ENCODE measurements around the gene JMJD8.

JMJD8 gene

DNA sequence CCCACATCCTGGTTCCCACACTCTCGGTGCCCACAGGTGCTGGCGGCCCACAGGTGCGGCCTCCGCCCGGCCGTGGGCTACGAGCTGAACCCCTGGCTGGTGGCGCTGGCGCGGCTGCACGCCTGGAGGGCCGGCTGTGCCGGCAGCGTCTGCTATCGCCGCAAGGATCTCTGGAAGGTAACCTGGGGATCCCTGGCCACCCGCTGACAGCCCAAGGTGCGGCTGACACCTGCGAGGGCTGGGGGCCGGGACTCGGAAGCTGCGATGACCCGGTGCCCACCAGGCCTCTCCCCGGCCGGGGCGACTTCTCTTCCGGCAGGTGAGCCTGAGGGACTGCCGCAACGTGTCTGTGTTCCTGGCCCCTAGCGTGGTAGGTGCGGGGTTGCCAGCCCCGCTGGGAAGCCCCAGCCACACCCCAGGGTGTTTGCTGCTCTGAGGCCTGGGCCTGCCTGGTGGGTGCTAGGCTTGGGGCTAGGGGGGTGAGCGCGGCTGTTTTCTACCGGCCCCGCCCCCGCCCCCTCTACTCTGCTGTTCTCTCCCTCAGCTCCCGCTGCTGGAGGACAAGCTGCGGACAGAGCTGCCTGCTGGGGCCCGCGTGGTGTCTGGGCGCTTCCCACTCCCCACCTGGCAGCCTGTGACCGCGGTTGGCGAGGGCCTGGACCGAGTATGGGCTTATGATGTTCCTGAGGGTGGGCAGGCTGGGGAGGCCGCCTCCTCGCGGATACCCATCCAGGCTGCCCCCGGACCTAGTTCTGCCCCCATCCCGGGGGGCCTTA lies 37.8 kb upstream of the JMJD8 start:
- no peak for DNase-seq

DNA sequence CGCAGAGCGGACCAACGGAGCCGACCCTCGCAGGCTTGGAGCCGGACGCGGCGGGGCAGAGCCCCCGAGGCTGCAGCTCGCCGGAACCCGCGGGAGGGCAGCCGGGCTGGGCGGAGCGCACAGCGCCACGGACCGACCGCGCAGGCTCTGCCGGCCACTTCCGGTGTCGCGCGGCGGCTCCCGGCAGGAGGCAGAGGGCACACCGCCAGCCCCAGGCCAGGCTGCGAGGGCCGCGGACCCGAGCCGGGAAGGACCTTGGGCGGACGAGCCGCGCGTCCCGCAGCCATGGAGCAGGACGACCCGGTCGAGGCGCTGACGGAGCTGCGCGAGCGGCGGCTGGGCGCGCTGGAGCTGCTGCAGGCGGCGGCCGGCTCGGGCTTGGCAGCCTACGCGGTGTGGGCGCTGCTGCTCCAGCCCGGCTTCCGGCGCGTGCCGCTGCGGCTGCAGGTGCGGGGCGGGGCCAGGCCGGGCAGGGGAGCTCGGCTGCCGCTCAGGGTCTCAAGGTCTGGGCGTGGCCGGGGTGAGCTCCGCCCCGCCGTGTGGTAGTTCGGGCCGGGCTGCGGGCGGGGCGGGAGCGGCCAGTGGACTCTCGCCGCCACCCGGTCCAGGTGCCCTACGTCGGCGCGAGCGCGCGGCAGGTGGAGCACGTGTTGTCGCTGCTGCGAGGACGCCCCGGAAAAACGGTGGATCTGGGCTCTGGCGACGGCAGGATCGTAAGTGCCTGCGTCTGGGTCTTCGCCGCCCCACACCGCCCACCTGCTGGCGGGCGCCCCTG lies 37.0 kb upstream of the JMJD8 start, which contains the start of gene ANTKMT:
Gene ANTKMT (plus strand): TSS at position 157 of the 775 bp plus-strand sequence. CDS start 129 bp downstream, at position 286.
- peak; percentile 65 to 93 for DNase-seq

DNA sequence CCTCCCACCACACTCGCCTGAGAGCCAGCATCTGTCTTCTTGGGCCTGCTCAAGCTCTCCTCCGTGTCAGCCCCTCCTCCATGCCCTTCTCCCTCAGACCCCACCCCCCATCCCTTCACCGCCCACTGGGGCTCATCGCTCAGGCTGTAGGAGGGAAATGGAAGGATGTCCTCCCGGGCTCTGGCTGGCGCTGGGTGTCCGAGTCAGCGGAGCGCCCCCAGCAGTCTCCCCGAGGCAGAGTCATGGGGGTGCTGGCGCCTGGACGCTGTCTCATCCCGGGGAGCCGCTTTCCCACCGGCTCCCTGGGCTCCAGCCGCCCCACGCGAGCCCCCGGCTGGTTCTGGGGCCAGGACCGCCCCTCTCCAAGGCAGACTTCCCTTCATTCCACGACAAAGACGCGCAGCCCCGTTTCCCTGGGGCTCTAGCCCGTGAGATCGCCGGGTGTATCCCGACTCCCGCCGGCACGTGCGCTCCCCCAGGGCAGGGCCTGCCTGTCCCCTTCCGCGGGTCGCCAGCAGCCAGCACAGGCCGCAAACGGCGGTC lies 36.4 kb upstream of the JMJD8 start:
- peak; percentile 28 to 41 for DNase-seq

DNA sequence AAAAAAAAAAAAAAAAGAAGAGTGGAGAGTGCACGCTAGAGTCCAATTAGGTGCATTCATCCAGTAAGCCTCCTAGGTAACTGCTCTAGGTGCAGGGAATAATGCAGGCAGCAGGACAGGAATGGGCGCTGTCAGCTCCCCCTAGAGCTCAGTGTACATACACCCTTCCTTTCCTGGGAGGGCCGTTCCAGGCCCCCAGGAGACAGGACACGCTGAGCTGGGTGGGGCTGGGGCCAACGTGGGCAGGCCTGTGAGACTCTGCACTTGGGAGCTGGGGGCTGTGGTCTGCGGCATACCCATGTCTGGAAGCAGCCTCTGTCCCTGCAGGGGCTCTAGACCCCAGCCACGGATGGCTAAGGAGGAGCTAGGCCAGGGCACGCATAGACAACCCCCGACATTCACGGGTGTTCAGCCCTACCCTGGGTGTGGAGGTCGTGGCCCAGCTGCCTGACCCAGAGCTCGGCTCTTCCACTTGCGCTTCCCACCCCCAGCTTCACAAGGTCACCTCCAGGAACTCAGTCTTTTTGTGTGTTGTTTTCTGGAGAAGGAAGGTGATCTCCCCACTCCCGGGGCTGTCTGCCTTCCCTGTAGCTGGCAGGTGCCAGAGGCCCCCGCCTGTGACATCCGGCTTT lies 35.8 kb upstream of the JMJD8 start:
- no peak for DNase-seq

DNA sequence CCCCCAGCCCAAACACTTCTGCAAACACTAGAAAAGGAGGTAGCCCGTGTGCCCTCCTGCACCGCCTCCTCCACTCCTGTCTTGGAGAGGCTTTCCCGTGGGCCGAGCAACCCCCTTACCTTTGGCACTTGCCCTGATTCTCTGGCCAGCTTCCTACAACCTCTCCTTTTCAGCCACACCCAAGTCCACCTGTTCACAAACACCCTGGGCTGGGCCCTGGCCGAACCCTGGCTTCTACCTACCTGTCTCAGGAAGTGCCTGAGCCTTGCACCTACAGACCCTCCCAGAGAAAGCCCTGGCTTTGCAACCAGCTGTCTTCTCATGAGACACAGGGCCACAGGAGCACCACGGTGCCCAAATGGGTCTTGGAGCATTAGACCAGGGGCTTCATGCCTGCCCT lies 34.8 kb upstream of the JMJD8 start:
- DNase-seq, result no peak

DNA sequence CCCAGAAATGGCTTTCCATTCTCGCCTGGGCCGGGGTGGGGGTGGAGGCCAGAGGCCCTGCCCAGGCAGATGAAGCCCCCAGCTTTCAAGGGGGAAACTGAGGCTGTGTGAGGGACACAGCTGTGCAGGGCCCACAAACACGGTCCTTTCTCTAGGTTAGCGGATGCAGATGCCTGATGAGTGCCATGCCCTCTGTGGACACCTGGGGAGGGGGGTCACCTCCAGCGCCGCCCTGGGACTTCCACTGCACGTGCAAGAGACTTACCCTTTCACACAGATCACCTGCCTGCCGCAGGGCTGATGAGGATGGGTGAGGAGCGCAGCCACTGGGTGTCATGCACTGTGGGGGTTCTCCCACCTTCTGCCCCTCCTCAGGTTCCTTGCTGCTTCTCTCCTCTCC lies 34.3 kb upstream of the JMJD8 start:
- DNase-seq, result no peak

DNA sequence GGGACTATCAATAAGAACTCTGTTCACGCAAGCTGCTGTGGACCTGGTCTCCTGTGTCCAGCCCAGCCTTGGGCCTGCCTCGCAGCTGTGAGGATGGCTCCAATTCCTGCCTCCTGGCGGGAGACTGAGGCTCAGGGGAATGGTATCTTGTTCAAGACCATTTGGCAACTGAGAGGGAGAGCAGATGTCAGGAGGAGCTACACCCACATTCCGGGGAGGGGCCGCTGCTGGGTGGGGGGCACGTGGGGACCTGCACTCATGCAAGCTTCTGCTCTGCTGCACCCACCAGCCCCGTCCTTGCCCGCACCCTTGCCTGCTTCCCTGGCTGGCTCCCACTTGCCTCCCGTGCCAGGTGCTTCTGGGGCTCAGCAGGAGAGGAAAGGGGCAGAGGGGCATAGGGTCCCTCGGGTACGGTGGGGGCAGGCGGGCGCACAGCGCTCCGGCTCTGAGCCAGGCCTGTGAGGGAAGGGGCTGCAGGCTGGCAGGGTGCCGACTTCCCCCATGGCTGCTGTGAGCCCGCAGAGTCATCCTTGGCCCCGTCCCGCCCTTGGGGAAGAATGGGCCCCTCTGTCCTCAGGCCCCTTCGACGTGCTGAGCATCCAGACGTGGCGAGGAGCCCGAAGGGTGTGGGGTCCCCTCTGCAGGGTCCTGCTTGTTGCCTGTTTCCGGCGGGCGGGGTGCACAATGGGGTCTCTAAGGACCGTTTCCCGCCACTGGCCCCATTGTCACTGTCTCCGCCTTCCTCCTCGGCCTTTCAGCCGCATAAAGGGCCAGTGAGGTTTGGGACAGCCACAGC lies 33.5 kb upstream of the JMJD8 start:
- no peak for DNase-seq

DNA sequence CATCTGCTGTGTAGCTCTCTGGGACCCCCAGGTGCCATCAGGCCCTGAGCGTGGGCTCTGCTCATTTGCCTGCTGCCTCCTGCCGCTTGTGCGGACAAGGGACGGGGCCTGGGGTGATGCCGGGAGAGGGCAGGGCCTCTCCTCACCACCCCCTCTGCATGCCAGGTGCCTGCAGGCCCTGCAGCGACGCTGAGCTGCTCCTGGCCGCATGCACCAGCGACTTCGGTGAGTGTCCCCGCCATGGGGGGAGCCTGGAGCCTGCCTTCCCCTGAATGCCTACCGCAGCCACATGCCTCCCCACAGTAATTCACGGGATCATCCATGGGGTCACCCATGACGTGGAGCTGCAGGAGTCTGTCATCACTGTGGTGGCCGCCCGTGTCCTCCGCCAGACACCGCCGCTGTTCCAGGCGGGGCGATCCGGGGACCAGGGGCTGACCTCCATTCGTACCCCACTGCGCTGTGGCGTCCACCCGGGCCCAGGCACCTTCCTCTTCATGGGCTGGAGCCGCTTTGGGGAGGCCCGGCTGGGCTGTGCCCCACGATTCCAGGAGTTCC lies 32.7 kb upstream of the JMJD8 start:
- no peak for DNase-seq

DNA sequence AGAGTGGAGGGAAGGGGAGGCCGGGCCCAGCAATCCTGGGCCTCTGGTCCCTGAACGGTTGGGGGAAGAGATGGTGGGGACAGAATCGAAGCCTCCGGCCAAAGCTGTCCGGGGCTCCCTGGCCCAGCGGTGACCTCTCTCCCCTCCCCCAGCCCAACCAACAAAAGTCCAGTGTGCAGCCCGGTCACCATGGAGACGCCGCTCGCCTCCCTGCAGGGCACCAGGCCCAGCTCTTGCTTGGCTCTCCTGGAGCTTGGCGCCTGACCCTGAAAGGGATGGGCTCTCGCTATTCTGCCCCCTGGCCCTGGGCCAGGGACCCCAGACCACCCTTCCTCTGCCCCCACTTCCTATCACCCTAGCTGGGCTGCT lies 32.0 kb upstream of the JMJD8 start:
- no peak for DNase-seq

DNA sequence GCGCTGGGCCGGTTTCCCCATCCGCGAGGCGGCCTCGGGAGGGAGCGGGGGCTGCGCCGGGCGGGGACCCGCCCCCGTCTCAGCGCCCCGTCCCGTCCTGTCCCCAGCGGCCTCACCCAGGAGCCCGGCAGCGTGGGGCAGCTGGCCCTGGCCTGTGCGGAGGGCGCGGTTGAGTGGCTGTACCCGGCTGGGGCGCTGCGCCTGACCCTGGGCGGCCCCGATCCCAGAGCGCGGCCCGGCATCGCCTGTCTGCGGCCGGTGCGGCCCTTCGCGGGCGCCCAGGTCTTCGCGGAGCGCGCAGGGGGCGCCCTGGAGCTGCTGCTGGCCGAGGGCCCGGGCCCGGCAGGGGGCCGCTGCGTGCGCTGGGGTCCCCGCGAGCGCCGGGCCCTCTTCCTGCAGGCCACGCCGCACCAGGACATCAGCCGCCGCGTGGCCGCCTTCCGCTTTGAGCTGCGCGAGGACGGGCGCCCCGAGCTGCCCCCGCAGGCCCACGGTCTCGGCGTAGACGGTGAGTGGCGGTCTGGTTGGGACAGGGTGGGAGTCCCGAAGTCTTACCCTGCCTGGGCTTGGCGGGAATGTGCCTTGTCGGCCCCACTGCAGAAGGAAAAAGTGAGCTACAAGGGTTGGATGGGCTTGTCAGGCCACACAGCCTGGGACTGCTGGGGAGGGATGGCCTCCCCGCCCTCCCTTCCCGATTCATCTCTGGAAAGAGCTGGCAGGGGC lies 31.5 kb upstream of the JMJD8 start:
- peak in 1 of 2 experiments; percentile 48 for DNase-seq

DNA sequence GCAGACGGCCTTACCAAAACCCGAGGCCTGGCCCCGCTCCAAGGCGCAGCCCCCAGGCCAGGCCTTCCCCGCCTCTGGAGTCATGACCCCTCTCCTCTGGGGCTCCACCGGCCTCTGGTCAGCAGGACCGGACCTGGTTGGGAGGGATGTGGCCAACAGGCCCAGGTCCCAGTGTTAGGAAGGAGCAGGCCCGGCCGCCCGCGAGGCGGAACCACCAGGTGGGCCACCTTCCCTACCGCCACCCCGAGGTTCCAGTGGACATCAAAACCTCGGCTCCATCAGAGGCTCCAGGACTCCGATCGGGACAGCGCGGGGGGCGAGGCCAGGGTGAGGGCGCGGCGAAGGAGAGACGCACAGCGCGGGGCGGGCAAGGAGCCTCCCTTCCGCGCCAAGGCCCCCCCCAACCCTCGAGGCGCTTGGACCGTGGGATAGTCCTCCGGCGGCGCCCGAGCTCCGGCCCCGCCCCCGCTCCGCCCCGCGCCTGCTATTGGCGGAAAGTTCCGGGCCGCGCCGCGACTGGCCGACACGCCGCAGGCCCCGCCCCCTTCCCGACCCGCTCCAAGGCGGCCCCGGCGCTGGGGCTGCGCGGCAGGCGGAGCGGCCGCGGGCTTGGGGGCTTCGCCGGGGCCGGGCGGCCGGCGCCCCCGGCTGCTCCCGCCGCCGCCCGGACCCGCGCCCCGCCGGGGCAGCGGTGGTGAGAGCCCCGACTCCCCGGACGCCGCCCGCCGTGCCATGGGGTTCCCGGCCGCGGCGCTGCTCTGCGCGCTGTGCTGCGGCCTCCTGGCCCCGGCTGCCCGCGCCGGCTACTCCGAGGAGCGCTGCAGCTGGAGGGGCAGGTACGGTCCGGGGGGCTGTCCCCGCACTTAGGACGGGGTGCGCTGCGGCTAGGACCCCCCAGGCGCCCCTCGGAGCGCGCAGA lies 30.7 kb upstream of the JMJD8 start, which contains the start of gene METRN:
Gene METRN (plus strand): TSS at position 561 of the 919 bp plus-strand sequence. CDS start 172 bp downstream, at position 733.
- peak in 1 of 2 experiments; percentile 80 for DNase-seq

DNA sequence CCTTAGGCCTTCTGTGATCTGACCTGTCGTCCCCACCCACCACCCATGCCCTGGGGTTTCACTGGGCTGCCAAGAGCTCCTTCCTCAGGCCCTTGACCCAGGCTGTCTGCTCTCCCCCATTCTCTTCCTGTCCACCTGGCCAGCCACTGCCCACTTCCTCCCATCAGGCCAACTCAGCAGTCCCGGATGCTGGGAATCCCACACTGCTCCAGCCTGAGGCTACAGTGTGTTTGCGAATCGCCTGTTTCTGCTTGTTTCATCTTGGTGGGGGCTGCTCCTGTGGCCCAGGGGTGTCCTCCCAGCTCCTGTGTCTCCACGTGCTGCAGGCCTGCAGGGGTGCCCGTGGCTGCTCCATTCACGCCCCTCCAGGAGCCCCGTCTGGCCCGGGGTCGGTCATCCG lies 29.9 kb upstream of the JMJD8 start:
- DNase-seq, result no peak

DNA sequence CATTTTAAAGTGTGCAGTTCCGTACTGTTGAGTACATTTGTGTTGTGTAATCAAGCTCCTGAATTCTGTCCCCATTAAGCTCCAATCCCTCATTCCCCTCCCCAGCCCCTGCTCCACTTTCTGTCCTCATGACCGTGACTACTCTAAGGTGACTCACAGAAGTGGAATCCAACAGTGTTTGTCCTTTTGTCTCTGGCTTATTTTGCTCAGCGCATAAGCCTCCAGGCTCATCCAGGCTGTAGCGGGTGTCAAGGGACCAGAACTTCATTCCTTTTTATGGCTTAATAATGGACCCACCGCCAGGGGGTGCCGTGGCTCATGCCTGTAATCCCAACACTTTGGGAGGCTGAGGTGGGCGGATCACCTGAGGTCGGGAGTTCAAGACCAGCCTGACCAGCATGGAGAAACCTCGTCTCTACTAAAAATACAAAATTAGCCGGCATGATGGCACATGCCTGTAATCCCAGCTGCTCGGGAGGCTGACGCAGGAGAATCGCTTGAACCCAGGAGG lies 28.7 kb upstream of the JMJD8 start:
- DNase-seq, result peak; percentile 33 to 38

DNA sequence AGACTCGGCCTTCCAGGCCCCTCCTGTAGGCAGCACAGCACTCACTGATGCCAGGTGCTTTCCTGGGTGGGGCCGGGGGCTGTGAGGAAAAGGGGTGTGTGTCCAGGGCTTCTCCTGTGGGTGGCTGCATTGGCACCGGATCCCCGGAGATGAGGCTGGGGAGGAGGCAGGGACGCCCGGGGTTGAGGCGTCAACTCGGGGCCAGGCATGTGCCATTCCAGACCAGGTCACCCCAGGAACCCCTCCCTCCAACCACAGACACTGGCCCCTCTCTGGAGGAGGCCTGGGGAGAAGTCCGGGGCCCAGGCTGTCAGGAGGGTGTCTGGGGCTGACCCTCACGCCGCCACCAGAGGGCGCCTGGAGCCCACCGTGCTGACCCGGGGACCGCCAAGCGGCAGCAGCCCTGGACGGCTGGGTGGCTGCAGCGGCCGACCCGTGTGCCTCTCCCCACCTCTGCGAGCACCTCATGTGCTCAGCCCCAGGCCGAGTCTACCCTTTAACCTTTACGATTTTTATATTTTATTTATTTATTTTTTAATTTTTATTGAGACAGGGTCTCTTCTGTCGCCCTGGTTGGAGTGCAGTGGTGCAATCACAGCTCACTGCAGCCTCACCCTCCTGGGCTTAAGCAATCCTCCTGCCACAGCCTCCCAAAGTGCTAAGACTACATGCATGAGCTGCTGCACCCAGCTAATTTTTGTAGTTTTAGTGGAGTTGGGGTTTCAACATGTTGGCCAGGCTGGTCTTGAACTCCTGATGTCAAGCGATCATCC lies 27.6 kb upstream of the JMJD8 start:
- DNase-seq, result peak in 1 of 2 experiments; percentile 64

DNA sequence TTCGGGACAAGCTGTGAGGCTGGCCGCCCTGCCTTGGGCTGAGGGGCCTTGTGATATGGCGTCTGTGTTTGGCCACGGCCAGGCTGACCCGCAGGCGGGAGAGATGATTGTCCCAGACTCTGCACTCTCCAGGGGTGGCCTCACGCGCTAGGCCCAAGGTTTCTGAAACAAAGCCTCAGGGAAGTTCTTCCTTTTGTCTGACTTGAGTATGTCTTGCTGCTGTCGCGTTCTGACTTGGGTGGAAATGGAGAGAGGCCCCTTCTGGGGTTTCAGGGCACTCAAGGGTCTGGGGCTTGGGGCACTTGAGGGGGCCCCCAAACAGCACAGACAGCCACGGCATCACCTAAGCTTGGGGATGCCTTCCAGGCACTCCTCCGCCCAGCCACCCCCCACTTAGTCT lies 26.9 kb upstream of the JMJD8 start:
- no peak for DNase-seq

DNA sequence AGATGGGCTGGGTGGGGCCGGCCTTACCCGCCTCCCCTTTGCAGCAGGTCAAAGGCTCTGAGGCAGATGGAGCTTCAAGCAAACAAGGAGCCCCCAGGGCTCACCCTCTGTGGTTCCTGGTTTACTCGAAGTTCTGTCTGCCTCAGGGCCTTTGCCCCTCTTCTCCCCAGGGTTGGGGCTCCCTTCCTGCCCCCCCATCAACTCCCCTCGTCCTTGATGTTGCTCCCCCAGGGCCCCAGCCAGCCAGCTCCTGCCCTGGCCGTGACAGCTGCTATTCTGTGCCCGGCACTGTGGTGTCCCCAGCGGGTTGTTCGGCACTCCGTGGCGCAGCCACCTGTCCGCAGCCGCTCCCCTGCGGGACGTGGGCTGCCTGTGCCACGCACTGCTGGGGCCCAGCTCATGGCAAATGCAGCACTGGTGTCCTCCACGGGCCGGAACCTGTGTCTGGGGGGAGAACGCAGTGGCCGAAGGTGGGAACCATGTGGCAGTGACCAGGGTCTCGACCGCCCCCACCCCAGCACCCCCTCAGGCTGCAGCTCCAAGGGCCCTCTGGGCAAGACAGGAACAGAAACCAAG lies 26.5 kb upstream of the JMJD8 start:
- no peak for DNase-seq

DNA sequence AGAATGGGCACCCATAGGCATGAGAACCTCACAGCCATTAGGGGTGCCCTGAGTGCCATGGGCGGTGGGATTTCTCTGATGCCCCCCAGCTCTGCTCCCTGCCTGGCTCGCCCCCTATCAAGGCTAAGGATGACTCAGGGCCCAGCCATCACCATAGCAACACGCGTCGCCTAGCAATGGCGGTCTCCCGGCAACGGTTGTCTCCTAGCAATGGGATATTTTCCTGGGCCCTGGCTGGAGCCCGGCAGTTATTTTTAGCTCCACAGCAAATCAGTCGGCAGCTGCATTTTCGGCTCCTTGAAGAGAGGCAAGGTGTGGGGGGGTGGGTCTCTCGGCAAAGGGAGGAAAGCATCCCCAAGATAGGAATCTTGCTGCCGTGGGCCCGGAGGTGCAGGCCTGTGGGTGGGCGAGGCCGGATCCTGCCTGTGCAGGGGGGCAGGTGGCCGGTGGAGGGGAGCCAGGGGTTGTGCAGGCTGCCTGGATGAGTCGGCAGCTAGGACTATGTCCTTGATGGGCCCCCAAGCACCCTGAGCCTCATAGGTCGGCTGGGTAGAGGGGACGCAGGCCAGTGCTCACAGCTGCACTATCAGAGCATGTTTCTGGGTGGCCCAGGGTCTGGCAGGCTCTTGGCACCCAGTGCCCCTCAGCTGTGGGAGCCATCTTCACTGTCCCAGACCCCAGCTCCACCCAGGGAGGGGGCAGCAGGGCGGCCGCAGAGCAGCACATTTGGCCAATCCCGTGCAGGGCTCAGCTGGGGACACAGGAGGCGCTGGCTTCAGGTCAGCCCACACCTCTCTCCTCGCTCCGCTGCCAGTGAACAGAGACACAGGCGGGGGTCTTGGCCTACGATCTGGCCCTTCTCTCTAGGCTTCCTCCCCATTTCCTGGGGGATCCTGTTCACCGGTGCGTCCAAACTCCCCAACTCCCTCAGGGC lies 25.7 kb upstream of the JMJD8 start:
- peak; percentile 57 to 81 for DNase-seq

DNA sequence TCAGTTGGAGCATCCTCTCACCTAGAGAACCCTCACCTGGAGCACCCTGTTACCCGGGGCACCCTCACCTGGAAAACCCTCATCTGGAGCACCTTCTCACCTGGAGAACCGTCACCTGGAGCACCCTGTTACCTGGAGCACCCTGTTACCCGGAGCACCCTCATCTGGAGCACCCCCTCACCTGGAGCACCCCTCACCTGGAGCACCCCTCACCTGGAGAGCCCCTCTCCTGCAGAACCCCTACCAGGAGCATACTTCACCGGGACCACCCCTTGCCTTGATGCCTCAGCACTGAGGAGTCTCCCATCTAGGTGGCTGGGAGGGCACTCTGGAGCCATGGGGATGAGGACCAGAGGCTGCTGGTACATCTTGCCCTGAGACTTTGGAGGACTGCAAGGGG lies 24.8 kb upstream of the JMJD8 start:
- DNase-seq, result no peak
